ENCODE data around the gene ERC2.

Gene ERC2

DNA sequence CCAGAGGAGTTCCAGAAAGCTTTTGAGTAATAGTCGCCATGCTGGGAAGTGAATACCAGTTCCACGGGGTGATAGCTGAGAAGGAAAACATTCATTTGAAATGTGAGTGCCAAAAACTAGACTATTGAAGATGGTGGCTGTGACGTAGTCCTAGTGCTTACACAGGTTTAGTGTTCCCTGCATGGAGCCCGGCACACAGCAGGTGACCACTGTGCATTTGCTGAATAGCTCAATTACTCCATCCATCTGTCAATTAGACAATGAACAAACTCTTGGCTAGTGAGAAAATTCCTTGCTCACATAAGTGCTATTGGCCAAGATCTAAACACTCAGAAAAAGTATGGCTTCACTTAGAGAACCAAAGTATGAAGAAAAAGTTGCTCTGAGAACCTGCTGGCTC lies 533.0 kb downstream of the ERC2 start:
- Histone ChIP-seq H3K79me2 (ENCODE audit: insufficient read depth, low read length) (no peaks in the 10 kb centered on the region), H2AFZ (ENCODE audit: low read depth, low read length, severe bottlenecking) (no peak overlapping the region), H3F3A (ENCODE audit: insufficient read depth) (no peaks in the 10 kb centered on the region), H3K9me3 (ENCODE audit: insufficient read depth, low read length) (no peaks in the 10 kb centered on the region), H3K9me2 (replicated peaks; ENCODE audit: insufficient read depth, low read length) (no peaks in the 10 kb centered on the region; the same call in 1 of the 2 replicates), H3K27me3 (ENCODE audit: low read length) (no peaks in the 10 kb centered on the region), H3K4me2 (ENCODE audit: low read depth, low read length, poor library complexity, severe bottlenecking) (no peak overlapping the region), H3K4me3 (ENCODE audit: insufficient read depth, low read length, poor library complexity, severe bottlenecking) (no peak overlapping the region), H3K27ac (ENCODE audit: low read depth, low read length) (no peak overlapping the region), H3K36me3 (ENCODE audit: low read length) (no peaks in the 10 kb centered on the region), H3K9ac (ENCODE audit: low read length) (no peak overlapping the region), H4K20me1 (ENCODE audit: low read depth, low read length) (no peaks in the 10 kb centered on the region)
- no peak for TF ChIP-seq EZH2phosphoT487 (conservative IDR thresholded peaks at IDR 0.05; ENCODE audit: low read length)
- TF ChIP-seq, protein P1, sequence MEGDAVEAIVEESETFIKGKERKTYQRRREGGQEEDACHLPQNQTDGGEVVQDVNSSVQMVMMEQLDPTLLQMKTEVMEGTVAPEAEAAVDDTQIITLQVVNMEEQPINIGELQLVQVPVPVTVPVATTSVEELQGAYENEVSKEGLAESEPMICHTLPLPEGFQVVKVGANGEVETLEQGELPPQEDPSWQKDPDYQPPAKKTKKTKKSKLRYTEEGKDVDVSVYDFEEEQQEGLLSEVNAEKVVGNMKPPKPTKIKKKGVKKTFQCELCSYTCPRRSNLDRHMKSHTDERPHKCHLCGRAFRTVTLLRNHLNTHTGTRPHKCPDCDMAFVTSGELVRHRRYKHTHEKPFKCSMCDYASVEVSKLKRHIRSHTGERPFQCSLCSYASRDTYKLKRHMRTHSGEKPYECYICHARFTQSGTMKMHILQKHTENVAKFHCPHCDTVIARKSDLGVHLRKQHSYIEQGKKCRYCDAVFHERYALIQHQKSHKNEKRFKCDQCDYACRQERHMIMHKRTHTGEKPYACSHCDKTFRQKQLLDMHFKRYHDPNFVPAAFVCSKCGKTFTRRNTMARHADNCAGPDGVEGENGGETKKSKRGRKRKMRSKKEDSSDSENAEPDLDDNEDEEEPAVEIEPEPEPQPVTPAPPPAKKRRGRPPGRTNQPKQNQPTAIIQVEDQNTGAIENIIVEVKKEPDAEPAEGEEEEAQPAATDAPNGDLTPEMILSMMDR (IDR thresholded peaks at IDR 0.05; ENCODE audit: insufficient read depth, low read length, poor library complexity, severe bottlenecking) = no peak

DNA sequence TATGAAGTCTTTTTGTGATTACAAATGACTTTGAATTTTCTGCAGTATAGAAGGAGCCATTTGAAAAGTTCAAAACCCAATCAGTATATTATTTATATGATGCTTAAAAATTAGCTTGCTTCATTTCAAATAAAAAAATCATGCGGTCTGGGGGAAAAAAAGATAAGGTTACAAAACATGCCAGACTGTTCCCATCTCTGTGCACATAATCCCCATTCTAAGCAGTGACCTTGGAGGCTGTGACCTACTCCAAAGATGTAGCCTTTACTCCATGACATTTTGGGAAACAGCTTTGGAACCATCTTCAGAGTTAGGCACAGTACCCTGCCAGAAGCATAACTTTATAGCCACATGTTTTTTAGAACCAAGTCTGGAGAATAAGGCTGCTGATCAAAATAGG lies 533.5 kb downstream of the ERC2 start:
- no peak for TF ChIP-seq EZH2phosphoT487 (conservative IDR thresholded peaks at IDR 0.05; ENCODE audit: low read length)
- TF ChIP-seq, protein P1 (IDR thresholded peaks at IDR 0.05; ENCODE audit: insufficient read depth, low read length, poor library complexity, severe bottlenecking) = no peak
- H3K27me3 ChIP-seq (ENCODE audit: low read length) = no peaks in the 10 kb centered on the region
- no peaks in the 10 kb centered on the region for H4K20me1 ChIP-seq (ENCODE audit: low read depth, low read length)
- no peak overlapping the region for H3K27ac ChIP-seq (ENCODE audit: low read depth, low read length)
- H3F3A ChIP-seq (ENCODE audit: insufficient read depth) = no peaks in the 10 kb centered on the region
- no peaks in the 10 kb centered on the region for H3K36me3 ChIP-seq (ENCODE audit: low read length)
- no peak overlapping the region for H3K9ac ChIP-seq (ENCODE audit: low read length)
- H3K4me2 ChIP-seq (ENCODE audit: low read depth, low read length, poor library complexity, severe bottlenecking) = no peak overlapping the region
- H2AFZ ChIP-seq (ENCODE audit: low read depth, low read length, severe bottlenecking) = no peak overlapping the region
- no peak overlapping the region for H3K4me3 ChIP-seq (ENCODE audit: insufficient read depth, low read length, poor library complexity, severe bottlenecking)
- H3K79me2 ChIP-seq (ENCODE audit: insufficient read depth, low read length) = no peaks in the 10 kb centered on the region
- H3K9me3 ChIP-seq (ENCODE audit: insufficient read depth, low read length) = no peaks in the 10 kb centered on the region
- no peaks in the 10 kb centered on the region; the same call in 1 of the 2 replicates for H3K9me2 ChIP-seq (replicated peaks; ENCODE audit: insufficient read depth, low read length)

DNA sequence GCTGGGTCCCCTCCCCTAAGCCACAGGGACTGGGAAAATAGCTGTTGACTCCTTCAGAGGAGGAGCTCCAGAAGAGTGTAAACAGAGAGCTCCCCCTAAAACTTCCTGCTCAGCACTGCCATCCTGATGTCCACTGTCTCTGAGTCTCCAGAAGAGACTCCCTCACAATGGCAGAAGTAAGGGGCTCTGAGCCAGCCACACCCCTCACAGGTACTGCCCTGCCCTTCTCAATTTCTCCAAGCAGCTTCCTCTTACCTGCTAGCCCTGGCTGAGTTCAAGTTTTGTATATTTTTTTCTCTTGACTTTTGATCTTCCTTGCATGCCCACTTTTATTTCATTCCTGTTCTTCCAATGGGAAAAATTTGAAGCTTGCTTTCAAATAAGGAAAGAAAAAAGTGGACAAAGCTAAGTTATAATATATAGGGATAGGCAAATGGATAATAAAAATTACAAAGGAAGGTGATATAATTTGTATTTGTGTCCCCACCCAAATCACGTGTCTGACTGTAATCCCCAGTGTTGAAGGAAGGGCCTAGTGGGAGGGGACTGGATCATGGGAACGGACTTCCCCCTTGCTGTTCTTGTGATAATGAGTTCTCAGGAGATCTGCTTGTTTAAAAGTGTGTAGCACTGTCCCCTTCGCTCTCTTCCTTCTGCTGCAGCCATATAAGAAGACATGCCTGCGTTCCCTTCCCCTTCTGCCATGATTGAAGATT lies 539.0 kb downstream of the ERC2 start:
- Histone ChIP-seq H3F3A (ENCODE audit: insufficient read depth) (no peaks in the 10 kb centered on the region), H3K9me3 (ENCODE audit: insufficient read depth, low read length) (no peaks in the 10 kb centered on the region), H3K4me3 (ENCODE audit: insufficient read depth, low read length, poor library complexity, severe bottlenecking) (no peak overlapping the region), H3K4me2 (ENCODE audit: low read depth, low read length, poor library complexity, severe bottlenecking) (no peak overlapping the region), H3K9me2 (replicated peaks; ENCODE audit: insufficient read depth, low read length) (no peaks in the 10 kb centered on the region; the same call in 1 of the 2 replicates), H3K27me3 (ENCODE audit: low read length) (no peaks in the 10 kb centered on the region), H3K9ac (ENCODE audit: low read length) (no peak overlapping the region), H3K79me2 (ENCODE audit: insufficient read depth, low read length) (no peaks in the 10 kb centered on the region), H4K20me1 (ENCODE audit: low read depth, low read length) (no peaks in the 10 kb centered on the region), H3K27ac (ENCODE audit: low read depth, low read length) (no peak overlapping the region), H2AFZ (ENCODE audit: low read depth, low read length, severe bottlenecking) (no peak overlapping the region), H3K36me3 (ENCODE audit: low read length) (no peaks in the 10 kb centered on the region)
- no peak for TF ChIP-seq EZH2phosphoT487 (conservative IDR thresholded peaks at IDR 0.05; ENCODE audit: low read length)
- TF ChIP-seq, protein P1 (IDR thresholded peaks at IDR 0.05; ENCODE audit: insufficient read depth, low read length, poor library complexity, severe bottlenecking) = no peak

All from SU-DHL-6 (cell line).